Fibroblast of peridontal ligament (primary cell): Measurements from ENCODE around the gene SCAND1.
"Not testable (repeated sequence)": the region's sequence is repeated elsewhere in the genome, so short reads cannot be mapped to it uniquely, and the experiment has no call there.

Source experiments
- DNase-seq: peaks from one replicate; pipeline ENCODE4 v3.0.0-alpha.2; 2010; ENCODE audit errors: extremely low read depth

The SCAND1 gene

DNA sequence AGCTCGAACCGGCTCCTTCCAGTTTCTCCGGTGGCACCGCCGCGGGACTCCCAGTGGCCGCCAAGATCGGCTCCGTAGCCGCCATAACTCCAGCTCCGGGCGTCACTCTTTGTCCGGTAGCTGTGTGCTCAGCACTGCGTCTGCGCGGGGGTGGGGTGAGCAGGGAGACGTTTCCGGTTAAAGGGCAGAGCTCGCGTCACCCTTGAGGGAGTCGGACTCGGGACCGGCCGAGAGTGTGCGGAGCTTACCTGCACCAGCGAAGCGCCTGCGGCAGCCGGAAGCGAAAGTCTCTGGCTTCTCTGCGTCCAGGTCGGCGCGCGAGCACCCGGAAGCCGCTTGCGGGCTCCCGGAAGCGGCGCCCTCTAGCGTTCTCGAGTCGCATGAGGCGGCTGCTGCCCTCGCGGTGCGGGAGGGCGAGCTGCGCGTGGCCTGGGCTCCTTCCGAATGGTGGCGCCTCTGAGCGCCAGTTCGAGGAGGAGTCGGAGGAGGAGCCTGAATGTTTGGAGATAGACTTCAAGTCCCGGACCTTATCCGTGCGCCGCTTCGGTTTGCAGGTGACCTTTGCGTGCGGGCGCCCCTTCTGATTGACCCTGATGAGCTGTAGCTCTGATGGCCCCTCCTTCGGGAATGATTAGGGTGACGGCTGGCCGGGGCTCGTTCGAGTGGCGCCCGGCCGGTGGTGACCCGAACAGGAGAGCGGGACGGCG, at the start of gene SCAND1:
Gene SCAND1, minus strand, starts transcription at position 303 of the 707 bp plus-strand sequence. Its CDS starts 218 bp downstream, at position 85.
- peak; percentile 95 for DNase-seq

DNA sequence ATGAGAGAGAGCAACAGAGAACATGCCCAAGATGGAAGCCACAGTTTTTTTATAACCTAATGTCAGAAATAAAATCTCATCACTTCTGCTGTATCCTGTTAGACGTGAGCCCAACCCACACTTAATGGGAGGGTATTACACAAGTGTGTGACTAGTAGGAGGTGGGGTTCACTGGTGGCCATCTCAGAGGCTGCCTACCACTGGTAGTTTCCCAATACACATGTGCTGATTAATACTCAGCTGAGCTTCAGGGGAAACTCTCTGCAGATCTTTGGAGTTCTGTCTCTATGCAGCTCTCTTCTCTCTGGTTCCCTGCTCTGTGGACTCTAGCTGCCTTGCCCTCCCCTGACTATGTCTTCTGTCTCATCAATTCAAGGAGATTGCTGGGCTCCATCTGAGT, 49.7 kb upstream of the SCAND1 start:
- no peak for DNase-seq

DNA sequence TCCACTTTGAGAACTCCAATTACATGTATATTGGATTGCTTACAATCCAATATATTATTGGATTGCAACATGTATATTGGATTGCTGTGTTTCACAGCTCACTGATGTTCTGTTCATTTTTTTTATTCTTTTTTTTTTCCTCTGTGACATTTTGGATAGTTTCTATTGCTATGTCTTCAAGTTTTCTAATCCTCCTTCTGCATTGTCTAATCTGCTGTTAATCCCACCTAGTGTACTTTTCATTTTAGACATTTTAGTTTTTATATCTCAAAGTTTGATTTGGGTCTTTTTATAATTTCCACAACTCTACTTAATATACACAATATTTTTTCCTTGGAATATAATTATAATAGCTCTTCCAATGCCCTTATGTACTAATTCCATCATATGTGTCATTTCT, 48.6 kb upstream of the SCAND1 start:
- no peak for DNase-seq

DNA sequence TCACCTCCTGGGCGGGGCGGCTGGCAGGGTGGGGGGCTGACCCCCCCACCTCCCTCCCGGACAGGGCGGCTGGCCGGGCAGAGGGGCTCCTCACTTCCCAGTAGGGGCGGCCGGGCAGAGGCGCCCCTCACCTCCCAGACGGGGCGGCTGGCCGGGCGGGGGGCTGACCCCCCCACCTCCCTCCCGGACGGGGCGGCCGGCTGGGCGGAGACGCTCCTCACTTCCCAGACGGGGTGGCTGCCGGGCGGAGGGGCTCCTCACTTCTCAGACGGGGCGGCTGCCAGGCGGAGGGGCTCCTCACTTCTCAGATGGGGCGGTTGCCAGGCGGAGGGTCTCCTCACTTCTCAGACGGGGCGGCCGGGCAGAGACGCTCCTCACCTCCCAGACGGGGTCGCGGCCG, 47.0 kb upstream of the SCAND1 start:
- DNase-seq: not testable (repeated sequence)

DNA sequence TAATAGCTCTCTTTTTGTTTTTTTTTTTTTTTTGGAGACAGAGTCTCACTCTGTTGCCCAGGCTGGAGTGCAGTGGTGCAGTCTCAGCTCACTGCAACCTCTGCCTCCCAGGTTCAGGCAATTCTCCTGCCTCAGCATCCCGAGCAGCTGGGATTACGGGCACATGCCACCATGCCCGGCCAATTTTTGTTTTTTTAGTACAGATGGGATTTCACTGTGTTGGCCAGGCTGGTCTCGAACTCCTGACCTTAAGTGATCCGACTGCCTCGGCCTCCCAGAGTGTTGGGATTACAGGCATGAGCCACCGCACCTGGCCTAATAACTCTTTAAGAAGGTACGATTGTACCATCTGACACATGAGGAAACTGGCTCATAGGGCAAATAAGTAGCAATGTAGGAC, 42.2 kb upstream of the SCAND1 start:
- DNase-seq: not testable (repeated sequence)

DNA sequence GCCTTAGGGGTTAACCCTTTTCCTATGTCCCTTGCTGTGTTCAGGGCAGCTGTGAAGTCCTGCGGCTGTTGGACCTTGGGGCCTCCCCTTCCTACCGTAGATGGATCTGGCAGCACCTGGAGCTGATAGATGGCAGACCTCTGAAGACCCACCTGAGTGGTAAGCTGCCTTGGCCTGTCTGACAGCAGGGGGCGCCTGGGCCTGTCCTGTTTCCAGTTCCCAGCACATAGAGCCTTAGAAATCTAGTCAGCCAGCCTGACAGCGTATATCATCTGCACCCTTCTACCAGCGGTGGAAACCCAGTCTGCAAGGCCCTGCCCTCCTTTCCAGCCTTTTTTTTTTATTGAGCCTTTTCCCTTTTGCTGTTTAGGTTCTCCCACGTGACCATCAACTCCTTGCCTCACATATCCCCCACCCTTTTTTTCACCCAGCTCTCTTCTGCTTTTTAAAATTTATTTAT, 40.7 kb upstream of the SCAND1 start:
- peak; percentile 82 for DNase-seq

DNA sequence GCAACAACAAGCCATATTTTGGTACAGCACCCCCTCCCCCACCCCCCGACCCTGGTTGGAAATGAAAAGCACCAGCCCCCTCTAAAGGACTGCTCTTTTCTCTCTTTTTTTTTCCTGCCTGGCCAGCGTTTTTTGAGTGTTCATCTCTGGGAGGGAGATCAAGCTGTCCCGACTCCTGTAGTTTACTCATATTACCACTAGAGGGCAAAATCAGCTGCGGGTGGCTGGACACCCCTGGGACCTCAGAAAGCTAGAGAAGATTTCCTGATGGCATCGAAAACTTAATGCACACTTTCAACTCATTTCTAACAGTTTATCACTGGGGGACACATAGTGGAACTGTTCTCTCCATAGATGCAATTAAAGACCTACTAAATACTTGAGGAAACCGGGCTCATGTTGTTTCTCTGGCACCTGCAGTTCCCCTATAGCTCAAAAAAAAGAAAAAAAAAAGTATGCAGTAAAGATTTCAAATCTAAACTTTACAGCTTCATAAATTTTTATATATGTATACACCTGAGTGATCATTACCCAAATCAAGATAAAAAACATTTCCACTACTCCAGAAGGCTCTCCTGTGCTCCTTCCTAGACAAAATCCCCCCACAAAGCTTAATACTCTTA, 38.5 kb upstream of the SCAND1 start:
- peak; percentile 69 for DNase-seq

DNA sequence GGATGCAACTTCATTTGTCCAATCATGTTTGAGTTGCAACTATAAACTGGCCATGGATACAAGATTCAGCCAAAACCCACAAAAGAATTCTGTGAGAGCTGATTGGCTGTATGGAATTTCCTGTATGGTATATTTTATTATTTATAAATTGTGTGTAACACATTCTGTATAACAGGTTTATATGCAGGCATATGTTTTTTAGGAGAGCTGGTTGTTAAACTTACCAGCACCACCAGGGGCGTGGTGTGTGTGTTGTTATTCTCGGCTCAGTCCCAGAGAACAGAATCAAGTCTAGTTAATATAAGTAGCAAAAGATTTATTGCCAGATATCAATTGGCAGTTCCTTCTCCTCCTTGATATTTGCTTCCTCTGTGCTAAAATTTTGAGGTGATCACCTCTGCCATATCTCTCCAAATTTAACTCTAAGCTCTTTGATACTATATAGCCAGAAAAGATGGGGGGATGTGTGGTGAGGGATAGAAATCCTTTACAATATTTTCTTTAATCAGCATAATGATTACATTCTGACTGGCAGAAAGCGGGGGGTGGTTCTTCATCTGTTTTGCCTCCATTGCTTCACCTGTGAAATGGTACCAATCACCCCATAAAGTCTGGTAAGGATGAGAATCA, 37.0 kb upstream of the SCAND1 start:
- peak; percentile 52 for DNase-seq

DNA sequence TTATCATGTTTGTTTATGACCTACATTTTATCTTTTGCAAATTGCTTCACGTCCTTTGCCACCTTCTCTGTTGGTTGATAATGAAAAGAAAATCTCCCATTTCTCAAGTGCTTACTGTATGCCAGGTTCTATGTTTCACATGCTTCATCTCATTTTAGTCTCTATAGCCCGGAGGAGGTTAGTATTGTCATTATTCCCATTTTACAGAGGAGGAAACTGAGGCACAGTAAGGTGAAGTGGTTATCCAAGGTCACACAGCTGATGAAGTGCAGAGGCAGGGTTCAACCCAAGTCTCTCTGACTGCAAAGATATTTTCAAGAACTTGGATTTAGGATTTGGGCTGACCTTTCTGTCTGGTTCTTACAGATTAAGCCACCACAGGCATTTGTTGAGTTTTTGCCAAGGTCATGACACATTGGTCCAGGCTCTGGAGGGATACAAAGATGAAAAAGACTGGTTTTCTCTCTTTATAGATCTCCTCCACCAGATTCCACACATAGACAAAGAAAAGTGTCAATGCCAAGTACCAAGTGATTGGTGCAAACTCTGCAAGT, 34.7 kb upstream of the SCAND1 start:
- peak; percentile 23 for DNase-seq

DNA sequence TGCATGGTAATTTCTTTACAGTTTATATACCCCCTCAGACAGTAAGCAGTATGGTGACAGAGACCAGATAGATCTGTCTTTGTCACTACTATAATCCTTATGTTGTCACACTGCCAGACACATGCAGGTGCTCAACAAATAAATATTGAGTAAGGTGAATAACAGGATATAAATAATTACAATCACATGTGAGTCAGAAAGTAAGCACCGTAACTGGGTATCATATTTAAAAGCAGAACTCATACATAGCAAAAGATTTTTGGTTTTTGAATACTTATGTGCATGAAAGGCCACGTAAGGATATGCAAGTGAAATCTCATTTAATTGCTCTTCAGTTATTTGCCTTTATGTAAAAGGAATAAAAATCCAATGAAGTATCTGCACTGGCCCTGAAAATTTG, 31.5 kb upstream of the SCAND1 start:
- no peak for DNase-seq

DNA sequence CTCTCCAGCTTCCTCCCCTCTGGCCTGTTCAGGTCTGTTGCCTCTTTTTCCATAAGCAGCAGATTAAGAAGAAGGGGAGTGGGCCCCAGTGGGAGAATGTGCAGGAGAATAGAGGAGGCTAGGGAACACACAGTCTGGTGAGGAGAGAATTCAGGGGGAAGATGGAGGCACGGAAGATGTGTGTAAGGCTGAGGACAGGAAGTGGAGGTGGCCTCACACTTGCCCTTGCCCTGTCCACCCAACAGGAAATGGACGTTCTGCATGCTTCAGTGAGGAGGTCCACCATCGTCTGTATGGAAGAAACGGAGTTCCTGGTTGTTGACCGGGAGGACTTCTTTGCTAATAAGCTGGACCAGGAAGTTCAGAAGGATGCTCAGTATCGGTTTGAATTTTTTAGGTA, 30.1 kb upstream of the SCAND1 start:
- no peak for DNase-seq

DNA sequence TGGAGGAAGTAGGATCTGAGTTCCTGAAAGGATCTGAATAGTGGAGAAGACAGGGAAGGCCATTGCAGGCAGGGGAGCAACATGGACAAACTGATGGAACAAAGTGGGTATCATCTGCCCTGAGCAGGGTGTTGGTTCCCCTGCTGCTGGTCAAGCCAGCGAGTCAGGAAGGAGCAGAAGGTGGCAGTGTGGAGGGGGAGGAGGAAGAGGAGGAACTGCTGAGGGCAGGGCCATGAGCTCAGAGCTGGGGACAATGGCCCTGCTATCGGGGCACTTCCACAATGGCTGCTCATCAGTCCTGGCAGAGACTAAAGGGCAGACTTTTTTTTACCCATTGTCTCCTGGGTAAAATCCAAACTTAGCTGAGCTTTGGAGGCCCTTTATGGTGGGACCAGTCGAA, 27.7 kb upstream of the SCAND1 start:
- no peak for DNase-seq

DNA sequence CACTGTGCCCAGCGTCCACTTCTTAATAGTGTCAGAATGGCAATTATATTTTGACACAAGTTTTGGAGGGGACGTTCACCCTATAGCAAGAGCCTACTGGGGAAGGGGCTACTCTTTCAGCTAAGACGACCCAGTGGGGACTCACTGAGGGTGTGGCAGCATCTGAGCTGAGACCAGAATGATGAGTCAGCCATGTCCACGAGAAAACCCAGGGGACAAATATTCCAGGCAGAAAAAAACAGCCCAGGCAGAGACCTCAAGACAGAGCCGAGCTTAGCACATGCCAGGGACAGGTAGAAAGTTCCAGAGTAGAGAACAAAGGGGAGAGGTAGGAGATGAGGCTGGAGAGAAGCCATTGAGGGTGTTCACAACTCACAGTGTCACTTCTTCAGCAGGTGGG, 25.2 kb upstream of the SCAND1 start:
- no peak for DNase-seq

DNA sequence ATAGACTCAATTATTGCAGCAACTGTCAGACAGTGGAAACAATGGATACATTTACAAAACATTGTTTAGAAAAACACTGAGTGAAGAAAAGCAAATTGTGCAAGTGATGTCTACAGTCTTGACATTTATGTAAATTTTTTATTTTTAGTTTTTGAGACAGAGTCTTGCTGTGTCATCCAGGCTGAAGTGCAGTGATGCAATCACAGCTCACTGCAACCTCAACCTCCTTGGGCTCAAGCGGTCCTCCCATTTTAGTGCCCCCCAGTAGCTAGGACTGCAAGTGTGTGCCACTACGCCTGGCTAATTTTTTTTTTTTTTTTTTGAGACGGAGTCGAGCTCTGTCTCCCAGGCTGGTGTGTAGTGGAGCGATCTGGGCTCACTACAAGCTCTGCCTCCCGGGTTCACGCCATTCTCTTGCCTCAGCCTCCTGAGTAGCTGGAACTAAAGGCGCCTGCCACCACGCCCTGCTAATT, 23.8 kb upstream of the SCAND1 start:
- peak; percentile 25 for DNase-seq

DNA sequence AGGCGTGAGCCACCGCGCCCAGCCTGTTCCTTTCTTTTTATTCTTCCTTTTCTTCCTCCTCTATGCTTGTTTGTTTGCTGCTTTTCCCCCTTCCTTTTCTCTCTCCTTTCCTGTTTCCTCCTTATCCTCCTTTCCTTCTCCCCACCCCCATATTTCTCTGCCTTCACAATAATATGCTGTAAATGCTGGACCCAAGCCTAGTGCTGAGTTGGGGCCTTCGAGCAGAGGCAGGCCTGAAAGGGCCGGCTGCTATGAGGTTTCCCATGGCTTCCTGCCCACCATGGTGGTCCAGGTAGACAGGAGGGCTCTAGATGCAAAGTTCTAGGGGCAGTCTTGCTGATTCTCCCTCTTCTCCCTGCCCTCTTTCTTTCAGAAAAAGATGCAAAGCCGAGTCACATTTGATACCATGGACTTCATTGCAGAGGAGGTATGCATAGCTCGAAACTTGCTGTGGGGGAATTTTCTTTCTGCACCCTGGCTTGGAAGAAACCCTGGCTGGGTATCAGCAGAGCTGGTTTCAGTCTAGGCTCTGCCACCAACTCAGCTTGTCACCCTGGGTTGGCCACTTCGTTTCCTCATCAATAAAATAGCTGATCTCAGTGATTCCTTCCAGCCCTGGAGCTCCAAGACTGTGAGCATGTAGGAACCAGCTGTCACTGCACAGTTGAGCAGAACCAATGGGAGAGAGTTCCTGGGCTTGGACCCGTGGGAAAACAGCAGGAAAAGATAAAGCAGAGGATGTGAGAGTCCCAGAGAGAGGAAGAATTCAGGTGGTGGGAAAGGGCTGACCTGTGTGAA, 21.5 kb upstream of the SCAND1 start:
- DNase-seq: no peak

DNA sequence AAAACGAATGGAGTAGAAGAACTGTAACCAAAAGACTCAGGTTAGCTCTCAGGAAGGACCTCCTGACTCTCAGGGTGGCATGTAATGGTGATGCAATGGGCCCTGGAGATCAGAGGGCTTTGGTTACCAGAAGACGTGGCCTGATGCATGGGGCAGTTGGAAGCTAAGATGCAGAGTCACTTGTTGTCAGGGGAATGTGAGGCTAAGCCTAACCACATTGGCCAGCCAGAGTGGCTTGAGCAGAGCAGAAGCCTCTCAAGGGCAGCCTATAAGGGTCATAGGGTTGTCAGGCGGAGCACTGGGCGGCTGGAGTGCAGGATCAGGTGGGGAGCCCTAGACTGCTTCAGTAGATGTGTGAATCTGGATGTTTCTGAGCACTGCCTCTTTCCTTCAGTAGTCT, 20.0 kb upstream of the SCAND1 start:
- no peak for DNase-seq

DNA sequence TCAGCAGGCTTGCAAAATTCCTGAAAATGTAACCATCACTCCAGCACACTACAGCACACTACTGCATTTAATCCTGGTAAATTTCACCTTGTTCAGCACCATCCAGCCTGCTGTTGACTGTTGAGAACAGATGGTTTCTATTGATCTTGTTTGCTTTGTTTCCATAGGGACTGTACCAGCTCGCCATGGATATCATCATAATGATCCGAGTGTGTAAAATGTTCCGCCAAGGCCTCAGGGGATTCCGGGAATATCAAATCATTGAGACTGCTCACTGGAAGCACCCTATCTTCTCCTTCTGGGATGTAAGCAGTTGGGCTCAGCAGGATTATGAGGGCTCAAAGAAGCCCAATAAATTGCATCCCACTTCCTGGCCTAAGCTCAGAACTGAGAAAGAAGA, 18.2 kb upstream of the SCAND1 start:
- DNase-seq: peak; percentile 85

DNA sequence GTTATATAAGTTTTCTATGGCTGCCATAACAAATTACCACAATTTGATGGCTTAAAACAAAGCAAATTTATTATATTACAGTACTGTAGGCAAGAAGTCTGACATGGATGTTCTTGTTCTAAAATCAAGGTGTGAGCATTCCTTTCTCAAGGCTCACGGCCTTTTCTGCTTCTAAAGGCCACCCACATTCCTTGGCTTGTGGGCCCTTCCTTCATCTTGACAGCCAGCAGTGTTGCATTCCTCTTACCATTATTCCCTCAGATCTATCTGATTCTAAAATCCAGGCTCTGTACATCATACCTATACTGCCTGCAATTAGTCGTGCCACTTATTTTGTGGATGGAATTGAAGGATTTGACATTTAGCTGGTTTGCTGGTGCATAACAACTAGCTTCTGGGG, 17.7 kb upstream of the SCAND1 start:
- DNase-seq: no peak

DNA sequence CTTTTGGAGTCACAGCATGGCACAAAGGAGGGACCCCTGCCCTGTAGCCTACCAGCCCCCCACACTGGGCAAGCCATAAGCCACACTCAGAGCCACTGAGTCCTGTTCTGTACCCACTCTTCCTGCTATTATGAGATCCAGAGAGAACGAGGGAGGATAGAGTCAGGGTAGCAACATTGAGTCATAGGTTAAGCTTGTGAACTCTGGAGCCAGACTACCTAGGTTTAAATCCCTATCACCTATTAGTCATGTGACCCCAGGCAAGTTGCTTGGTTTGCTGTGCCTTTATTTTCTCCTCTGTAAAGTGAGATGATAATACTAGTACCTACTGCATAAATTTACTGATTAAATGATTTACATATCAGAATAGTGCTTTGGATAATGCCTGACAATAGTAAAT, 14.6 kb upstream of the SCAND1 start:
- no peak for DNase-seq

DNA sequence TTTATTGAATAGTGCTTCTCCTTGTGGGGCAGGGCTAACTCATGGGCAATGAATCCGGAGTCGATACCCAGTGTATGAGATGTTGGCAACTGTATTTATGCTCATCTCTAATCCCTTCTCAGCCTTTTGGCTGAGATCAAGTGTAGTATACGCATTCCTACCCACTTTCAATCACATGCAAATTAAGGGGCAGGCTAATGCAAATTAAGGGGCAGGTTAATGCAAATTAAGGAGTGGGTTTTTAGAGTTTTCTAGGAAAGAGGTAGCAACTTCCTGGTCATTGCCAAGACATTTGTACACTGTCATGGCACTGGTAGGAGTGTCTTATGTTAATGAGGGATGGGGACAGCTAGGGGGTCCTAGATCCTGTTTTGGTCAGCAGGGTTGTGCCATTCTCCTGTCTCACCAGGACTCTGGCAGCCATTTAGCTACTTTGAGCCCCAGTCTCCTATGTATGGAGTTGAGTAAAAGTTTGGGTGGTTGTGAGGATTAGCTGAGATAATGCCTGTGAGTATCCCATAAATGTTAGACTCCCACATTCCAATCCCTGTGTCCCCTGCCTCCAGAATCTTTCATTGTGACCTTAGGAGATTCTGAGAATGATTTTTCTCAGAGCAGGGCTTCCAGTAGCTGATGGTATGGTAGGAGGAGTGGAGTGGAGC, 13.8 kb upstream of the SCAND1 start, which contains the start of gene CNBD2:
Gene CNBD2, plus strand, starts transcription at position 612 of the 662 bp plus-strand sequence. CDS start 173 bp downstream, outside the sequence.
- DNase-seq: no peak

DNA sequence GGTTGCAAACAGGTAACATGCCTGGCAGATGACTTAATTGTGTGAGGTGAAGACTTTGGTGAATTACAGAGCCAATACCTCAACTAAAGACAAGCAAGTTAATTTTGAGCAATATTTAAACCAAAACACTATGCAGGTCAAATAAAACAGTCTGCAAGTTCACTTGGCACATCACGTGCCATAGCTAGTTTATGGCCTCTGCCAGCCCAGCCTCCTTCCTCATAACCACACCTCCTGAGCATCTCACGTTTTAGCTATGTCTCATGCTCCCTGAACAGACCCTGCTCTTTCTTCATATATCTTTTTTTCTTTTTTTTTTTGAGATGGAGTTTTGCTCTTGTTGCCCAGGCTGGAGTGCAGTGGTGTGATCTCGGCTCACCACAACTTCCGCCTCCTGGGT, 9.6 kb upstream of the SCAND1 start:
- no peak for DNase-seq
